Measurements from ENCODE around the gene VPS50. TPM values are rescaled to one million over a fixed set of nuclear protein-coding genes. Genes with fewer than 3 reads are reported as not detected.

Gene VPS50
- polyA plus RNA-seq, 3 donors, result 28.2 to 33.3 (median 31.0) TPM

DNA sequence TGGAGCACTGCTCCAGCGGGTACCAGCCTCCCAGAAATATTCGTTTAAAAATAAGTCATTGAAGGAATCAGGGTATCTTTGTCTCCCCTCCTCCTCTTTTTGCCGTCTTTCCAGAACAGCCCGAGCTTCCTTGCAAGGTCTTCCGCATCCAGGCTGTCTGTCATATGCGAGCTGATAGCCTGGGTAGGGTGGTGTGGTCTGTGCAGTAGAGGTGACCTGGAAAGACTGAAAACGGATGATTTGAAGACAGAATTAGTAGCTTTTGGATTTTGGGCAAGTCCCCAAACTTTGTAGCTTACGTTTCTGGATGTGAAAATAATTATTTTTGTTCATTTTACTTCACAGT is 480 bp downstream of the VPS50 start:
- DNase-seq, result no peak

GRCh38 chr7:93235541-93235940 is 3.4 kb downstream of the VPS50 start:
- DNase-seq, result no peak

- DNase-seq, result peak; percentile 9
These were observed 6.0 kb downstream of the VPS50 start for GRCh38 chr7:93238131-93238530.

DNA sequence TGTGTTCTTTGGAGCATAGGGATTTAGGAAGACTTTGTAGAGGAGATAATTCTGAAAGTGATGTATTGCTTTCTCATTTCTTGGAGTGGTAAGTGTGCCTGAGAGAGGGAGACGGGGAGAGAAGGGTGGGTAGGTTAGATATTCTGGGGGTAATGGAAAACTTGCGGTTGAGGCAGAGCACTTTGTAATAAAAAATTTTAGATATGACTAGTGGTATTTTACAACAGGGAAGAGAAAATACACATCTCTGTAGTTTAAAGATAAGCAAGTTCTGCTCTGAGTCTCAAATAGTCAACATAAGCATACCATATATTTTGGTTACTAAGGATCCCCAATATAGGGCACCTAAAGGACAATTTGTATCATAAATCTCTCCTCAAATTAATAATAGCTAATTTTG is 6.6 kb downstream of the VPS50 start:
- DNase-seq, result no peak

DNA sequence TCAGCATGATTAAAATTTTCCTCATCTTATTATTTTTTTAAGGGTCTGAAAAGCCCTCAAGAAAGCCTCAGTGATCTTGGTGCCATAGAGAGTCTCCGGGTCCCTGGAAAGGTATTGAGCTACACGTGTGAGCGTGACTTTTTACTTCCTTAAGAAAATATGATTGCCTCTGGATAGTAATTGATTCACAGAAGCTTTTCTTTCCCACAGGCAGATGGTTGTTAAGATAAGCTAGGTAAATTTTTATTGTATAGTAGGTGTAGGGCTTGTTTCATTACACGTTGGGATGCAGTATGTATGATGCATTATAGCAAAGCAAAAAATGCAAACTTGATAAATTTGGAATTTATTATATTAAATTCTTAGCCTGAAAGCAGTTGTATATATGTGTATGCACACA is 7.7 kb downstream of the VPS50 start:
- DNase-seq, result no peak

GRCh38 chr7:93242106-93242505 is 9.9 kb downstream of the VPS50 start:
- no peak for DNase-seq

DNA sequence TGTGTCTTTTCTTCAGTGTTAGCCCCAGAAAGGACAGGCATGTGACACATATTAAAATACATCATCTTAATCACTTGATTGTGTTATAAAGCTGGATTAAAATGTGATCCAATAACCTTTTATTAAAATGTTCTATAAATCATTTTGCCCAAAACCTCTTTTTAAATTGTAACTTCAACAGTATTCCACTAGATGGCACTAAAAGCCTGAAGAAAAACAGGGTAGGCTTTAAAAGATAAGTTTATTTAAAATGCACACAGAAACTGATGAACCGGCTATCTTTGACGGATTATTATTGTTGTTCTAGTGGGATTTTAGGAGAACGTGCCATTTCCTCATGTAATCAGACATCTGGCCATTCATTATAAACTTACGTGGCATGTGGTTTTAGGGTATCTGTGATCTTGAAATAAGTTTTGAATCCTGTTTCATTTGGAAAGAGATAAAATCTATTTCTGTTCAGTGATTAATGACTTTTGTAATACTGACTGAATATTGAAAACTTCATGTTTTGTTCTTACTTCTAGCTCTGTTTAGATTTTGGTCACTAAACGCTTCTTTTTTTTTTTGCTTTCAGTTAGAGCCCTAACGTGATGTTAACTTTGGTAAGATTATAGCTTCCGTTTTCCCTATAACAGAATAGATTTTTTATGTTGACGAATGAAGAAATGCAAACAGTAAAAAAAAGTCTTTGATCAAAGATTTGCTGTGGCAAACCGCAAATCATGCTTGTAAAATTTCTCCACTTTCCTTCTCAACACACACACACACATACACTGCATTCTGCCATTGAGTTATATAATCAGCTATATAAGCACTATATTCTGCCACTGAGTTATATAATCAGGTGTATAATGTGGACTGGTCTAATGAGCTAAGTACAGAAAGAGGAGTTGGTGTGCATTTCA is 13.6 kb downstream of the VPS50 start:
- no peak for DNase-seq

- DNase-seq, result no peak
These were observed 17.5 kb downstream of the VPS50 start for GRCh38 chr7:93249491-93250148.

DNA sequence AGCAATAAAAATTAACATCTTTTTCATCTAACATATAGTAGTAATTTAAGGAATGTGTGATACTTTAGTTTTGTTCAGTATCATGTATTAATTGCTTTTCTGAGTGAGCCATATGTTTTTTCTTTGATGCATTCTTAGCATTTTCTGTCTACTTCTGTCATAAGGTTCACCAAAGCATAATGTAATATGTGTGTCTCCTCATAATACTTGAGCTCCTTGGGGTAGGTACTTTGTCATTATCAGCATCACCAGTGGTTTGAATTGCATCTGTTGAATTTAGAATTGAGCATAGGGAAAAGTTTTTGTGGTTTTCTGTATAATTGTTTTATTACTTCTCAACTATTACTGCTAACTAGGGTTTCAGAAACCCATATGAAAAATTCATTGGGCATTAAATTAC is 26.5 kb downstream of the VPS50 start:
- no peak for DNase-seq

DNA sequence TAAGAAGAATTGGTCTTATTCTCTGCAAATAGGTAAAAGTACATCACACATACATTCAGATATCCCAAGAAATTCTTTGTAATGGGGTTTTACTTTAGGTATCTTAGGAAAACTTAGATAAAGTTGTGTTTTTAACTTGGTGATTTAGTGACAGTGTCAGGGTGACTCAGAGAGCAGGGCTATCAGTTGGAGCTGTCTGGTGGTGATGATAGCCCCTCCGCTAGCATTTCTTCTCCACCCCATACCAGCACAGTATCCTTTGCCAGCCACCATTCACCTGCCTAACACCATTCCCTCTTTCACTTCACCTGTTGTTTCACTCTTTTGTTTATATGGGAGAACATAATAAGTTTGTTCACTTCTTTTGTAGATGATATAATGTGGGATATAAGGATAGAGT is 30.4 kb downstream of the VPS50 start:
- DNase-seq, result no peak

DNA sequence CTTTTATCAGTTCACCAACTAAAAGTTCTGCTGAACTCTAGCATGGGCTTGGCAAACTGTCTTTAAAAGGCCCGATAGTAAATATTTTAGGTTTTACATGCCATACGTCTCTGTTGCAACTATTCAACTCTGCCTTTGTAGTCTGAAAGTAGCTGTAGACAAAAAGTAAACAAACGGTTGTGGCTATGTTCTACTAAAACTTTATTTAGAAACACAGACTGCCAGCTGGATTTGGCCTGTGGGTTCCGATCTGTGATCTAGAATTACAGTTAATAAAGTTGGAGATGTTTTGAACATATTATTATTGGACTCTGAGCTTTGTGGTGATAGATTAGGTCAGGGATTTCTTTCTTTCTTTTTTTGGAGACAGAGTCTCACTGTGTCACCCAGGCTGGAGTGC is 33.1 kb downstream of the VPS50 start:
- no peak for DNase-seq

GRCh38 chr7:93279541-93279940 is 47.4 kb downstream of the VPS50 start:
- no peak for DNase-seq

DNA sequence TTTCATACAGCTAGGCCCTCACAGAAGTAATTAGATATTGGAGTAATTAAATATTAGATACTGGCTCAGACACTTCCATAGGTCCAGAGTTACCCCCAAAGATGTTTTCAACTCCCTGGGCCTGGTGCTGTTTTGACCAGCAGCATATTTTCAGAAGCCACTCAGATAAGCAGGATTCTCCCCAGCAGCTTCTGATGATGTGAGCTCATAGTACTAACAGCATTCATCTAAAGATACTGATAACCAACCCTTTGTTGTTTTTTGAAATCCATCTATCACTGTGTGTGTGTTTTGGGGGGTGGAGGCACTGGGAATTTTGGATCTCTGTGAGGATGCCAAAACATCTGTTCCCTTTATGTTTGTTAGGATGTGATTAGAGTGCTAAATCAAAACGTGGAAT is 52.7 kb downstream of the VPS50 start:
- no peak for DNase-seq

DNA sequence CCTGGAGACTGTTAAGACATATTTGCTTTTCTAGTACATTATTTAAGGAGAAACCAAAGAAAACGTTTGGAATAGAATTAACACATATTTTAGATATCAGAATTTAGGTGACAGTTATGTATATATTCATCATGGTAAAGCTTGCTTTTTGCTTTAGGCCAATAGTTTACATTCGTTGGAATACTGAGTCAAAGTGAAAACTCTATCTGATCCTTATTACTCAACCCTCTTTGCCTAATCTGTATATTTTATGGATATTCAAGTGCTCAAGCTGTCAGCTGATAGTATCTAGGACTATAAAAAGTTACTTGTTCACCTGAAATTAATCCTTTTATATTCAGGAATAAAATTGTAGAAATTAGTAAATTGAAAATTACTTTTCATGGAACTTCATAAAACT is 61.1 kb downstream of the VPS50 start:
- DNase-seq, result no peak

- no peak for DNase-seq
These were observed 66.0 kb downstream of the VPS50 start for GRCh38 chr7:93298206-93298605.

GRCh38 chr7:93298671-93299070 is 66.5 kb downstream of the VPS50 start:
- DNase-seq, result no peak

DNA sequence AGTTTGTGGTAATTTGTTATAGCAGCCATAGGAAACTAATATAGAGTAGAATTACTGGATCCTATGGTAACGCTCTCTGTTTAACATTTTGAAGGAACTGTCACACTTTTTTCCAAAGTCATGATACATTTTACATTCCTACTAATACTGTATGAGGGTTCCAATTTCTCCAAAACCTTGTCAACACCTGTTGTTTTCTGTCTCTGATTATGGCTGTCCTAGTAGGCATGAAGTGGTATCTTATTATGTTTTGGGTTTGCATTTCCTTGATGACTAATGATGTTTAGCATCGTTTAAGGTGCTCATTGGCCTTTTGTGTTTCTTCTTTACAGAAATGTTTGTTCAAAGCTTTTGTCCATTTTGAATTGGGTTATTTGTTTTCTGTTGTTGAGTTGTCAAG is 69.6 kb downstream of the VPS50 start:
- DNase-seq, result no peak

DNA sequence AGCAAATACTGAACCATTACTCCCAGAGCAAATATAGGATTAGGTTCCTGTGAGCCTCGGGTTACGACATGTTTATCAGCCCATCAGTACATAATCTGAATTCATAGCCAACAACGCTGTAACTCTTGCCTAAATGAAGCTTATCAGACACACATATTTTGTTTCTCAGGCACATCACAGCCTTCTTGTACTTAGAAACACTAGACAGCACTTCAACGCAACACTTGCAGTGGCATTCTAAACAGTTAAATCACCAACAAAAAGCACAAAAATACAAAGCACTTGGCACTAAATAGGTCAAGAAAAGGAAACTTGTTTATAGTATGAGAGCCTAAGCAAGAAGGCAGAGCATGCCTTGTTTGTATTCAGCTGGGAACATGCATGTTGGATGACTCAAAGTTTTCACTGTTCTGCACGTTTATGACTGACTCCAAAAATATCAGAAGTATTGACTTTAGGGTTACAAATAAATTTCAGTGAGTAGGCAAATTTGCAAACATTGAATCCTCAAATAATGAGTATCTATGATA is 75.0 kb downstream of the VPS50 start:
- DNase-seq, result no peak

DNA sequence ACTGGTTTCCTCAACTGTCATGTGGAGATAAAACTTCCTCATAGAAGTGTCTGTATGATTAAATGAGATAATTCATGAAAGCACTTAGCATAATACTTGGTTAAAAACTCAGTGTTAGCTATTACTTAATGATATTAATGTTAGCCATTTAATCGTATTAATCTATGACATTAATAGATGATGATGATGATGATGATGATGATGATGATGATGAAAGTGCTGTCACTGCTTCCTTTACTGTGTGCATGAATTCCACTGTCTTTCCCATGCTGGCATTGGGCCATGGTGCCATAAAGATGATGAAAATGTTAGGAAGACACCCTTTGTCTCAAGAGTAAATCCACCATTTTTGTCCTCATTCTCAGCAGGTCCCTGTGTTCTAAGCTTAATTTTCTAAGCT is 75.8 kb downstream of the VPS50 start:
- DNase-seq, result no peak

DNA sequence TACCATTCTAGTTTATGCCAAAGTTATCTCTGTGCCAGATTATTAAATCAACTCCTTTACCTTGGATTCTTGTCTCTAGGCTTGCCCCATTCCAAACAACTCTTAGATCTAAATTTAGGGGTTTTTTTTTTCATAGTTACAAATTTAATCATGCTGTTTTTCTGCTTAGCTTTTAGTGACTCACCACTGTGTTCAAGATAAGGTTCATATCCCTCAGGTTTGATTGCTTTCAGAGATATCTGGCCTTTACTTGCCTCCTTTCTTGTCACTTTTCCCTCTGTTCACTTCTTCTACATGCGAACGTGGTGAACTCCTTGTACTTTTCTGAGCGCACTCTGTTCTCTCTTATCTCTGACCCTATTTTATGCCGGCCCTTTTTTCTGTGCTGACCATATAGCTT is 78.2 kb downstream of the VPS50 start:
- DNase-seq, result no peak

DNA sequence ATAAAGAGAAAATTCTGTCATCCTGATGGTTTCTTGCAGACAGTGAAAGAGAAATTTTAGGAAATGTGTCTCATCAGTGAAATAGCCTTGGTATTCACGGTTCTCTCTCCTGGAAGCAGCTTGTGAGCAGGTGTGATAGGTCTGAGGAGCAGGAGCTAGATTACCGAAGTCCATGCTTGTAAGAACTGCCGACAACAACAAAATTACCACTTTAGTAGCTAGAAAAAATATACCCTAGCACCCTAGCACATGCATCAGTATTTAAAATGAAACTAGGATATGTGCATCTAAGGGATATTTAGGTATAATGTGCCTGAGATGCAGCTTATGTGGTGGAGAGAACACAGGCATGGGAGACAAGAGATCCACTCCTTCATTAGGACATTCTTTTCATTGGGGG is 82.3 kb downstream of the VPS50 start:
- DNase-seq, result no peak

DNA sequence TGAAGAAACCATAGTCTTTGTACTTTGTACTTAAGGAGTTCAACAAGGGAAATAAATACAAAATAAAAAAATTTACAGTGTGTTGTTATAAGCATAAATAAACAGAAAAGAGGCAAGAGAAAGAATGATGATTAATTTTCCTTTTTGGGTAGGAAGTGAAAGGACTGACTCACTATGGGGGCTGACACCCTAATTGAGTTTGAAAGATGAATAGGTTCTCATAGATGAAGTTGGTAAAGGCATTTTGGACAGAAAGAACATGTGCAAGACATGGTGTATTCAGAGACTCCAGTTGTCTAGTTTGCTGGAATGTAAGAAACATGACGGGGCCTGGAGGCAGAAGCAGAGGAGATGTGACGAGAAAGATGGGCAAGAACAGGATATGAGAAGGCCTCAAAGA is 83.7 kb downstream of the VPS50 start:
- no peak for DNase-seq

- no peak for DNase-seq
These were observed 84.6 kb downstream of the VPS50 start for GRCh38 chr7:93316730-93317129.

GRCh38 chr7:93320887-93321286 is 88.7 kb downstream of the VPS50 start:
- no peak for DNase-seq
